NCI-H2029 treated with DMSO at 0.1 percent for 48 hours (cell line): ENCODE data around the gene IRF8.

Experiments
- DNase-seq: peaks from one replicate; lab custom pipeline; 2025; lab: John Stamatoyannopoulos, UW

The IRF8 gene

GRCh38 chr16:85913688-85914422, 14.9 kb downstream of the IRF8 start:
- no peak for DNase-seq

DNA sequence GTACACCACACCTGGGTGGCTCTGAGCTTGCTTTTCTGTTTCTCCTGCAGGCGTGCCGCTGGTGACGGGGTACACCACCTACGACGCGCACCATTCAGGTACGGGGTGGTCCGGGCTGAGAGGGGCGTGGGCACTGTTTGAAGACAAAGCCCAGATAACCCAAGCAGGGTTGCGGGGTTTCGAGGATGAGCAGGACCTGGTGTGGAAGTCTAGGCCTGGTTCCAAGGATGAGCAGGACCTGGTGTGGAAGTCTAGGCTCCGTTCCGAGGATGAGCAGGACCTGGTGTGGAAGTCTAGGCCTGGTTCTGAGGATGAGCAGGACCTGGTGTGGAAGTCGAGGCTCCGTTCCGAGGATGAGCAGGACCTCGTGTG, 15.4 kb downstream of the IRF8 start:
- no peak for DNase-seq

GRCh38 chr16:85915125-85915845, 16.3 kb downstream of the IRF8 start:
- no peak for DNase-seq

GRCh38 chr16:85916141-85916890, 17.4 kb downstream of the IRF8 start:
- no peak for DNase-seq

DNA sequence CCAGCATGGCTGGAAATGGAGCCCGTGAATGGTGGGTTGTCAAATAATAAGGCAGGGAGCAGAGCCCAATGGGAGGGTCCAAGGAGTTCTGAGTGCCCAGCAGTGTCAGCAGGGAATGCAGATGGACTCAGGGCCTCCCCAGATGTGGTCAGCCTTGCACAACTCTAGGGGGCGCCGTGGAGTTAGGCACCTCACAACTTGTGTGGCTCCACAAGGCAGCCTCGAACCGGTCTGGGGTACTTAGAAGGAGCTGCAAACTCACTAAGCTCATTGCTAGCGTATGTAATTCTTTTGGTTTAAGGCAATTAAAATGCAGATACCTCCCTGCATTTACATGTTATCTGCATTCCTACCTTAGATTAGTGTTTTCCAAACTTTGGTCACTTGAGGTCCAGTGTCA, 18.1 kb downstream of the IRF8 start:
- no peak for DNase-seq

GRCh38 chr16:85917959-85918358, 19.0 kb downstream of the IRF8 start:
- no peak for DNase-seq

- DNase-seq, result no peak
These were observed 19.5 kb downstream of the IRF8 start for GRCh38 chr16:85918436-85918835.

DNA sequence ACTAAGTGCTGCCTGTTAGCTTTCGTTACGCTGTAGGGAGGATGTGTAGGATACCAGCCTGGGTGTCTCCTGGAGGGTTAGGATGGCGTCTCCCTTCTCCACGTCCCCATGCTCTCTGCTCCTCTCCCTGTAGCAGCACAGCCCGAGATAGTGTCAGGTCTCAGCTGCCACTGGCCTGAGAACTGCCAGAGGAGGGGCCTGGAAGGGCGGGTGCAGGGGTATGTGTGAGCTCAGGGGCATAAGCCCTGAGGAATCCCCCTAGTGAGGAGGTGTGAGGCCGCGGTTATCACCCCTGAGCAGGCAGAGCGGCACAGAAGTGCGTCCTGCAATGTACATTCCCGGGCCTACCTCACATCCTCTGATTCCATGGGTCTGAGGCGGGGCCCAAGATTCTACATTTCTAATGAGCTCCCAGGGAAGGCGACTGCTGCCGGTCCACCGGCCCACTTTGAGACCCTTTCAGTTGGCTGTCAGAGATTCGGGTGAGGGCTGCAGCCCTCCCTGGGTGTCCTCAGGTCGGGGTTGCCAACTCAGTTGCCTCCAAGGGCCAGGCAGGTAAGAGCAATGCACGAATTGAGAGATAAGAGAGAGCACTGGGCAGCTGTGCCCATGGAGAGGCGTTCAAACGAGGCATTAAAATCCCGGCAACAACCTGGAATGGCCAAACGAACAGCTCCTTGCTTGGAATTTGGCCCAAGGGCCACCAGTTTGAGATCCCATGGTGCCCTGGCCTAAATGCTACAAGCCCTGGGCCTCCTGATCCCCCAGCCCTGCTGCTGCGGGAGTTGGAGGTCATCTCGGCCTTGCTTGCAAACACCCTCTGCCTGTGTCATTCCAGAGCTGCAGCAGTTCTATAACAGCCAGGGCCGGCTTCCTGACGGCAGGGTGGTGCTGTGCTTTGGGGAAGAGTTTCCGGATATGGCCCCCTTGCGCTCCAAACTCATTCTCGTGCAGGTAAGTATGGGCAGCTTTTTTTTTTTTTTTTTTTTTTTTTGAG, 20.6 kb downstream of the IRF8 start:
- no peak for DNase-seq

GRCh38 chr16:85921026-85921425, 22.1 kb downstream of the IRF8 start:
- no peak for DNase-seq

DNA sequence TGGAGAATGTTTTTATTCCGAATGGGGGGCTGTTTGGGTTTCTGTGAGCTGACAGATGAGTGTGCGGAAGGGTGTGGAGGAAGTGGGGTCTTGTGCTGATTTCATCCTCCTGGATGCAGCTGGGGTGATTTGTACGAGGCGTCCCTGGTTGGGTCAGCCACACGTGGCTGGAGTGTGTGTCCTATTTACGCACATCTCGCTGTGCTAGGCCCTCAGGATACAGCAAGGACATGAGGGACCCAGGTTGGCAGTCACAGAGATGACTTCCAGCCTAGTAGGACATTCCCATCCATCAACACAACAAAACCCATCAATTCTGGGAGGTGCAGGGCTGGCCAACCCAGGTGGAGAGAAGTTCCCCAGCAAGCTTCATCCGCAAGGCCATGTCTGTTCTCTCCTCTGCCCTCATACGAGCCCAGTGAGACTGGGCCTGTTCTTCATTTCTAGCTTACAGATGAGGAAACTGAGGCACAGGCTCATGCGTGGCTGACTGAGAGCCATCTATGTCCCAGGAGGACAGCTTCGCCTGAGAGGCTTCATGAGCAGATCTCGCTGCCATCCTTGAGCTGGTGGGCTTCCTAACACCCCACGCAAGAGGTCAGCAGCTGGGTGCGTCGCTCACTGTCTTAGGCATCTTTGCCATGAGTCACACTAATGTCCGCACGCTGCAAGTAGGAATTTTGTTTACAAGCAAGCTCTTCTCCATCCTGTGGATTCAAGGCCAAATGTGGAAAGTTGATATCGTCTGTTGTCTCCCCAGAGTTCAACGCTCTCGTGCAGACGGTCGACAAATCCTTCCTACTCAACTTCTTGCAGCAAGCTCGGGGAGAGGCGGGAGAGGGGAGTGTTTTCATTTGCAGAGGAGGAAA, 24.4 kb downstream of the IRF8 start:
- no peak for DNase-seq

- no peak for DNase-seq
These were observed 25.7 kb downstream of the IRF8 start for GRCh38 chr16:85924675-85925074.

- DNase-seq, result no peak
These were observed 27.4 kb downstream of the IRF8 start for GRCh38 chr16:85926370-85926769.

GRCh38 chr16:85927371-85927770, 28.4 kb downstream of the IRF8 start:
- DNase-seq, result no peak

- no peak for DNase-seq
These were observed 29.0 kb downstream of the IRF8 start for GRCh38 chr16:85927959-85928358.

DNA sequence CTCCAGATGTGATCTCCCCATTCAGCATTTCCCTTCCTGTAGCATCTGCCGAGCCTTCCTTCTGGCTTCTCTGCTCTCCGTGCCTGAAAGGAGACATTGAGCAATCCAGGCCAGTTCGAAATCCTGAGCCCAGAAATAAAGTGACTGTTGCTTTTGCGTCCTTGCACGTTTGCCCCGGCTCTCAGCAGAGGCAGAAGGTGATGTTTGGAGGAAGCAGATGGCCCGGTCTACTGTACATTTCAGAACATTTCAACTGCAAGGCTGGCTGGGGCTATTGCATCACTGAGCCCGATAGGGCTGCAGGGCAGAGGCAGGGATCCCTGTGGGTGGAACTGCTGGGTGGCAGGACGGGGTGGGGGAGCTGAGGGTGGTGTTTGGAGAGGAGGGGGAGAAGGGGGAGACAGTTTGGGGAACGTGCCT, 29.4 kb downstream of the IRF8 start:
- no peak for DNase-seq

DNA sequence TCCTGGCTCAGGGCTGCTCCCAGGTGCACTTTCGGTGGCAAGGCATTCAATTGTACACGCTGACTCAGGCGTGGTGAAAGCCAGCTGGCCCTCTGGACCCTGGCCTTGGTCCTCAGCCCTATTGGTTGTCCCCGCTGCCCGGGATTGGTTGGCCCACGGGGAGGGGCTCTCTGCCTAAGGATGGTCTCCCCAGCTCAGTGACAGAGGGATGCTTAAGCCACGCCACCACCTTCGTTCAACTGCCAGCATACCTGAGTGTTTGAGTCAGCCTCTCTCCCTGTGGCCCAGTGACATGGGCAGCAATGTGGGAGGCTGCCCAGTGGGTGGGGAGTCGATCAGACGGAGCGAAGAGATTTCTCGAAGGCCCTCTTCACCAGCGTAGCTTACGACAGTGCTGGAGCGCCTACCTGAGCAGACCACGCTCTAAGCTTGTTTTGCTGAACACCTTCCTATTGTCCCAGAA, 30.3 kb downstream of the IRF8 start:
- DNase-seq, result no peak

- no peak for DNase-seq
These were observed 31.3 kb downstream of the IRF8 start for GRCh38 chr16:85930301-85930700.

DNA sequence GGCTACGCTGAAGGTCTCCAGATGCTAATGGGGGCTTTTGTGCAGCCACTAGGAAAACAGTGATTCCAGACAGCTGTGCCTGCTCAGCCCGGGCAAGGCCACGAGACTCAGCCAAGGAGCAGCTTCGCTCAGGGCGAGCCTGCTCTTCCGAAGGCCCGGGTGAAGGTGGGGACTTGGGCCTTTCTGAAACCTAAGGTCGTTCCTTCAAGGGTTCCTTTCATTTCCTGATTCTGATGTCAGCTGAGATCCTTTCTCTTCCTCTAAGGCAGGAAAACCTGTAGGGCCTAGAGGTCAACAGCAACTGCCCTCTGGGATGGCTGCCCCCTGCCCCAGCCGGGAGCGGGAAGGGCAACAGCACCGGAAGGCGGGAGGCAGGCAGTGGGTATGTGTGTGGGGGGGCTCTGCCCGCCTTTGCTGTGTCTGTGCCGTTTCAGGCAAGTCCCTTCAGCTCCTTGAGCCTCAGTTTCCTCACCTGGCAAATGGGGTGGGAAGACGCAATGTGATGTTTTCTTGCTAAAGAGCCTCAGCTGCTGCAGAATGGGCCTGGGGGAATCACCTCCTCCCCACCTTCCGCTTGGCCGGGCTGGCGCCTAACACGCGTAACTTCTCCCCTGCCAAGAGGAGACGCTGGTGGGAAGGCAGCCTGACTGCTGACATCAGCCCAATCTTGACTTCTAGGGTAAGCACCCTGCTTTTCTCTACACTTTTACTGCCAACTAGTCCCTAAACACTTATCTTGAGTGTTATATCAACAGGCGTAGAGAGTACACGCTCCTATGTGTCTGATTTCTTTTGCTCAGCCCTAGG, 32.8 kb downstream of the IRF8 start:
- no peak for DNase-seq

GRCh38 chr16:85934210-85934609, 35.2 kb downstream of the IRF8 start:
- DNase-seq, result no peak
